Left lung (tissue), 10 donors: ENCODE results near the gene KICS2. TPM values are rescaled to one million over a fixed set of nuclear protein-coding genes. Genes with fewer than 3 reads are reported as not detected.

Experiments used
- ATAC-seq: fragments of 200-7000 bp; cut with Tn5 transposase; one replicate; pipeline ENCODE4 v1.9.1; 2020; ENCODE audit warnings: moderate library complexity
- DNase-seq, 4 donors: peaks; one replicate each; pipeline ENCODE4 v3.0.0-alpha.2; 2013 to 2020
- H3K27ac ChIP-seq, 2 donors: fragments of 200-600 bp; sonication (generic) in 1 of 2; one replicate each; pipeline versions ENCODE4 v1.5.0 to v1.8.0; 2020 to 2021
- H3K27me3 ChIP-seq, 2 donors: fragments of 200-600 bp; sonication (generic) in 1 of 2; one replicate each; pipeline versions ENCODE4 v1.5.0 to v1.8.0; 2020 to 2021
- H3K36me3 ChIP-seq, 2 donors: fragments of 200-600 bp; sonication (generic) in 1 of 2; one replicate each; pipeline versions ENCODE4 v1.5.0 to v1.8.0; 2020 to 2021
- H3K4me1 ChIP-seq, 2 donors: fragments of 200-600 bp; one replicate each; pipeline ENCODE4 v1.8.0; 2021
- H3K4me3 ChIP-seq, 2 donors: fragments of 200-600 bp; sonication (generic) in 1 of 2; one replicate each; pipeline versions ENCODE4 v1.5.0 to v1.8.0; 2020 to 2021; ENCODE audit warnings: mild to moderate bottlenecking in 1 of 2
- H3K9me3 ChIP-seq, 2 donors: fragments of 200-600 bp; sonication (generic) in 1 of 2; one replicate each; pipeline versions ENCODE4 v1.5.0 to v1.8.0; 2020 to 2021
- intact Hi-C, 2 donors: fragments of 100-400 bp; cut with DNase I; formaldehyde crosslinking; loops; one replicate each; pipeline versions ENCODE4 v1.11.2 to v1.14.2; 2022
- polyA plus RNA-seq, 6 donors: library from polyadenylated mRNA; unstranded; fragments of 120-200 nt; gene quantifications; one replicate each; pipeline ENCODE4 v1.2.1, GENCODE V29; 2013; ENCODE audit not compliant: insufficient read length in 6 of 6
- total RNA-seq, 2 donors: library from RNA; stranded (reverse); fragmentation: NEBNext Ultra II Directional; extraction: Animal tissue kit (Norgen Biotek cat#: 25700); gene quantifications; one replicate each; pipeline ENCODE4 v1.2.1, GENCODE V29; 2021
- TF ChIP-seq, protein P1 (sequence below), 2 donors: fragments of 200-600 bp; sonication (generic) in 1 of 2; IDR thresholded peaks; one replicate each; pipeline versions ENCODE4 v1.5.0 to v1.8.0; 2021; ENCODE audit warnings: antibody characterized with exemption in 2 of 2
- donor health status: DM: no; HTN: yes; CAD: no.
- donor health status: DM: no; HTN: no; CAD: no.

Gene KICS2
- total and polyA plus RNA-seq, 8 donors: 3.7 to 7.8 (median 4.2) TPM

DNA sequence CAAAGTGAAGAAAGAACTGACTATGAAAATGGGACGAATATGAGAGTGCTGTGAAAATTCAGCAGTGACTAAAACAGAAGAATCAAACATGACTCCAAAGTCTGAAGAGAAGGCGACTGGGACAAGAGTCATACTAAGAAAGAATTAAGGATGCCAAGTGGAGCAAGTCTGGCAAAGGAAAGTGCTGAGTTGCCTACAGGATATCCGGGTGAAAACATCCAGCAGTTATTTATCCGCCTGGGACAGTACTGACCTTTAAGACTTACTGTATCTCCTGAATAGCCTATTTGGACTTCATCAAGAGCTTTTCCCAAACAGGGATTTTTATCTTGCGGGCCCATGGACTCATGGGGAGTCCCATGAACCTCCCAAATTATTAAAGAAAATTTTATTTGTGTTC, 41.1 kb downstream of the KICS2 start:
- Histone ChIP-seq H3K36me3 (no peaks in the 10 kb centered on the region), H3K27me3 (no peaks in the 10 kb centered on the region), H3K4me3 (no peak overlapping the region), H3K27ac (peak overlapping the region; percentile 67 to 72), H3K4me1 (no peaks in the 10 kb centered on the region), H3K9me3 (no peaks in the 10 kb centered on the region)
- TF ChIP-seq, protein P1, sequence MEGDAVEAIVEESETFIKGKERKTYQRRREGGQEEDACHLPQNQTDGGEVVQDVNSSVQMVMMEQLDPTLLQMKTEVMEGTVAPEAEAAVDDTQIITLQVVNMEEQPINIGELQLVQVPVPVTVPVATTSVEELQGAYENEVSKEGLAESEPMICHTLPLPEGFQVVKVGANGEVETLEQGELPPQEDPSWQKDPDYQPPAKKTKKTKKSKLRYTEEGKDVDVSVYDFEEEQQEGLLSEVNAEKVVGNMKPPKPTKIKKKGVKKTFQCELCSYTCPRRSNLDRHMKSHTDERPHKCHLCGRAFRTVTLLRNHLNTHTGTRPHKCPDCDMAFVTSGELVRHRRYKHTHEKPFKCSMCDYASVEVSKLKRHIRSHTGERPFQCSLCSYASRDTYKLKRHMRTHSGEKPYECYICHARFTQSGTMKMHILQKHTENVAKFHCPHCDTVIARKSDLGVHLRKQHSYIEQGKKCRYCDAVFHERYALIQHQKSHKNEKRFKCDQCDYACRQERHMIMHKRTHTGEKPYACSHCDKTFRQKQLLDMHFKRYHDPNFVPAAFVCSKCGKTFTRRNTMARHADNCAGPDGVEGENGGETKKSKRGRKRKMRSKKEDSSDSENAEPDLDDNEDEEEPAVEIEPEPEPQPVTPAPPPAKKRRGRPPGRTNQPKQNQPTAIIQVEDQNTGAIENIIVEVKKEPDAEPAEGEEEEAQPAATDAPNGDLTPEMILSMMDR (IDR thresholded peaks at IDR 0.05): no peak
- ATAC-seq: peak; percentile 41
- intact Hi-C loops: loop anchor here in 1 of 2 donors (2.0 kb wide), 1 partner anchor 338 kb away; no protein-coding TSS in a partner anchor
- DNase-seq: peak in 2 of 4 donors; percentile 23 to 40

DNA sequence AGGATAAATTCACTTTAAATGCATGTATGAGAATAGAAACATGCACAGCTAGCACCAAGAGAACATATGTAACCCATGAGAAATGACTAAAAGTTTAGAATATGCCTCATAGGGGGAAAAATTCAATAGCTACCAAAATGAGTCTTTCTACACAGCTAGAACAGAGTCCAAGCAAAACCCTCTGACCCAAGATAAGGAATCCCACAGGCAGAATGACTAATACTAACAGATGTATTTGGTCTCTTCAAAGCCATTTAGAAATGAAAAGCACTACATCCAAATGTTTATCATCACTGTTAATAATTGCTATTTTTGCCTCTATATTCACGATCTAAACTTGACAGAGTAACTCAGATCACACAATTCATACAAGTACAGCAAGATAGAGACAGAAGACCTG, 44.0 kb downstream of the KICS2 start:
- H3K4me3 ChIP-seq: no peak overlapping the region
- no peaks in the 10 kb centered on the region for H3K27me3 ChIP-seq
- H3K9me3 ChIP-seq: no peaks in the 10 kb centered on the region
- intact Hi-C loops: no loop called here
- ATAC-seq: peak; percentile 14
- H3K27ac ChIP-seq: no peak overlapping the region
- no peaks in the 10 kb centered on the region for H3K36me3 ChIP-seq
- TF ChIP-seq, protein P1 (IDR thresholded peaks at IDR 0.05): no peak
- no peak for DNase-seq
- no peaks in the 10 kb centered on the region for H3K4me1 ChIP-seq

DNA sequence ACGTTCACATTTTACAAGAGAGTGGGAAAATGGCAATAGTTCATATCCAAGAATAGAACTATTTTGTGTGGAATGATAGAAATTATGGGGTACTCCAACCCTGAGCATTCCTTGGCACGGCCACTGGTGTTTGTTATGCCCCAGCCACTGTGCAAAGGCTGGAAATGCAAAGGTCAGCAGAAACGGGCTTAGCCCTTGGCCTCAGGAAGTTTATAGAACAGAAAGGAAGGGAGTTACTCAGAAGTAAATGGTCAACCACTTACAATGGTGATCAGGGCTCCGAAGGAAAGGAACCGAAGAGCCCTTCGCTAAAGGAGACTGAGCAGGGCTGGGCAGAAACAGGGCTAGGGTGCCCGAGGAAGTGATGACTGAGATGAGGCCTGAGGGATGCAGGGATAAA, 45.1 kb downstream of the KICS2 start:
- no peak overlapping the region for H3K4me3 ChIP-seq
- H3K27me3 ChIP-seq: no peaks in the 10 kb centered on the region
- H3K36me3 ChIP-seq: no peaks in the 10 kb centered on the region
- DNase-seq (no peak), ATAC-seq (no peak)
- intact Hi-C loops: no loop called here
- no peaks in the 10 kb centered on the region for H3K4me1 ChIP-seq
- no peaks in the 10 kb centered on the region for H3K9me3 ChIP-seq
- TF ChIP-seq, protein P1 (IDR thresholded peaks at IDR 0.05): no peak
- no peak overlapping the region for H3K27ac ChIP-seq

DNA sequence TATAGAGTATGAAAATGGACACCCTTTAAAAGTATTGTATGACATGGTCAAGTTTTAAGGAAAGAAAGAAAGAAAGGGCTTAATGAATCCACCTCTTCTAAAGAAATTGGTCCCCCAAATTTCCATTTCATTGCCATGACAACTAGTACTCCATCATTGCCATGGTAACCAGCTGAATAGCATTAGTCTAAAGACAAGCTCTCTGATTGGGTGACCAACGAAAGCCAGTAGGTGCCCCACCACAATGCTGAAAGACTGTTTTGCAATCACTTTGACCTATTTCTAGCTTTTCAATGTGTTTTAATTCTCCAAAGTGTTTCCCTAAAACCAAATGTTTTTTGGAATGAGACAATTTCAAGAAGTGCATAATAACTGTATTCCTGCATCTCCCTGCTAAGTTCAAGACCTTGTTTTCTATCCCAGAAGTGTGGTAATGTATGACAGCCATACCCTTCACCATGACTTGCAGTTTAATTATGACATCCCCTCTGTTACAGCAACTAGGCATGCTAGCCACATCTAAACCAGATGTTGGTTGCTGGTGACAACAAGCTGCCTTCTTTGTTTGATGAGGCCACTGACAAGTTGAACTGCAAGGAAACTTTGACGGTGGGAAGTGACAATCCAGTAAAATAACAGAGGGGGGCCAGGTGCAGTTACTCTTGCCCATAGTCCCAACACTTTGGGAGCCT, 46.7 kb downstream of the KICS2 start:
- DNase-seq (no peak), ATAC-seq (no peak)
- TF ChIP-seq, protein P1 (IDR thresholded peaks at IDR 0.05): no peak
- no peaks in the 10 kb centered on the region for H3K36me3 ChIP-seq
- no peaks in the 10 kb centered on the region for H3K4me1 ChIP-seq
- no peak overlapping the region for H3K4me3 ChIP-seq
- H3K27me3 ChIP-seq: no peaks in the 10 kb centered on the region
- H3K27ac ChIP-seq: no peak overlapping the region
- H3K9me3 ChIP-seq: no peaks in the 10 kb centered on the region
- intact Hi-C loops: no loop called here

DNA sequence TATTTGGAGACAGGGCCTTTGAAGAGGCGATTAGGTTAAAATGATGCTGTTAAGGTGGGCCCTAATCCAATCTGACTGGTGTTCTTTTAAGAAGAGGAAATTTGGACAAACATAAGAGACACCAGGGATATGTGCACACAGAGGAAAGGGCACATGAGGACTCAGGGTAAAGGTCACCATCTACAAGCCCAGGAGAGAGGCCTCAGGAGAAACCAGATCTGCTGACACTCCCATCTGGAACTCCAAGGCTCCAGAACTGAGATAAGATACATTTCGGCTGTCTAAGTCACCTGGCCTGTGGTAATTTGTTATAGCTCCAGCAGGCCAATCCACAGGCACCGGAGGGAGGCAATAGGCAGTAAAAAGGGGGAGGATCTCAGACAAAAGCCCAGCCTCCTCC, 48.6 kb downstream of the KICS2 start:
- H3K4me3 ChIP-seq: no peak overlapping the region
- no peak for ATAC-seq

More for the DNA sequence above, 48.6 kb downstream of the KICS2 start:
- H3K9me3 ChIP-seq: no peaks in the 10 kb centered on the region
- intact Hi-C loops: no loop called here
- H3K36me3 ChIP-seq: no peaks in the 10 kb centered on the region
- TF ChIP-seq, protein P1 (IDR thresholded peaks at IDR 0.05): no peak
- no peaks in the 10 kb centered on the region for H3K4me1 ChIP-seq
- no peak for DNase-seq
- H3K27ac ChIP-seq: no peak overlapping the region
- H3K27me3 ChIP-seq: no peaks in the 10 kb centered on the region

Other genes with a start within 250 kb of the KICS2 start
- not detected for gene C12orf56, start 168.5 kb upstream of the KICS2 start, total RNA-seq
- under 1 TPM in 5 of 6 donors, not detected in 1; 0.08 to 0.31 (median 0.20) TPM for gene C12orf56, start 168.5 kb upstream of the KICS2 start, polyA plus RNA-seq
- 10 to 100 TPM; 56.9 to 98.2 TPM for gene XPOT, start 182.1 kb upstream of the KICS2 start, total RNA-seq
- 10 to 100 TPM; 47.5 to 63.0 (median 52.4) TPM for gene XPOT, start 182.1 kb upstream of the KICS2 start, polyA plus RNA-seq
- gene TBK1, start 229.8 kb upstream of the KICS2 start, total RNA-seq: 10 to 100 TPM; 17.8 to 28.4 TPM
- 10 to 100 TPM; 21.8 to 30.4 (median 26.1) TPM for gene TBK1, start 229.8 kb upstream of the KICS2 start, polyA plus RNA-seq